Iris pigment epithelial cell (primary cell): ENCODE measurements around the gene ASB1.

Source experiments
- DNase-seq: peaks from one replicate; pipeline ENCODE4 v3.0.0-alpha.2; 2011; ENCODE audit warnings: low read depth

The ASB1 gene

GRCh38 chr2:238426568-238427434 is at the start of gene ASB1:
TSS of gene ASB1 (plus strand) at chr2:238426927. CDS start at chr2:238427071, 144 bp downstream.
- DNase-seq = peak; percentile 92

GRCh38 chr2:238378230-238379095 is 48.3 kb upstream of the ASB1 start:
- no peak for DNase-seq

GRCh38 chr2:238379096-238379810 is 47.5 kb upstream of the ASB1 start:
- DNase-seq = peak; percentile 38

GRCh38 chr2:238380336-238380735 is 46.4 kb upstream of the ASB1 start:
- DNase-seq = no peak

GRCh38 chr2:238380785-238381184 is 45.9 kb upstream of the ASB1 start:
- peak; percentile 60 for DNase-seq

- DNase-seq = no peak
Measured at GRCh38 chr2:238381341-238382115, 45.2 kb upstream of the ASB1 start.

- DNase-seq = no peak
Measured at GRCh38 chr2:238382381-238382781, 44.3 kb upstream of the ASB1 start.

- DNase-seq = no peak
Measured at GRCh38 chr2:238383135-238383534, 43.6 kb upstream of the ASB1 start.

- DNase-seq = no peak
Measured at GRCh38 chr2:238383743-238384380, 42.9 kb upstream of the ASB1 start.

GRCh38 chr2:238387332-238387731 is 39.4 kb upstream of the ASB1 start:
- peak; percentile 54 for DNase-seq

- no peak for DNase-seq
Measured at GRCh38 chr2:238388794-238389193, 37.9 kb upstream of the ASB1 start.

- DNase-seq = peak; percentile 57
Measured at GRCh38 chr2:238389988-238390589, 36.6 kb upstream of the ASB1 start.

- no peak for DNase-seq
Measured at GRCh38 chr2:238391042-238391689, 35.6 kb upstream of the ASB1 start.

GRCh38 chr2:238396663-238397062 is 30.1 kb upstream of the ASB1 start:
- no peak for DNase-seq

GRCh38 chr2:238397356-238397755 is 29.4 kb upstream of the ASB1 start:
- DNase-seq = no peak

- no peak for DNase-seq
Measured at GRCh38 chr2:238398577-238398976, 28.1 kb upstream of the ASB1 start.

GRCh38 chr2:238399094-238399493 is 27.6 kb upstream of the ASB1 start:
- DNase-seq = no peak

GRCh38 chr2:238401551-238401950 is 25.2 kb upstream of the ASB1 start:
- DNase-seq = no peak

GRCh38 chr2:238403632-238404405 is 22.9 kb upstream of the ASB1 start:
- DNase-seq = no peak
